Measurements from ENCODE around the gene MX1. TPM values are rescaled to one million over a fixed set of nuclear protein-coding genes. Genes with fewer than 3 reads are reported as not detected.

The MX1 gene
- total and polyA plus RNA-seq, 4 donors, result 15.1 to 21.3 (median 18.0) TPM

DNA sequence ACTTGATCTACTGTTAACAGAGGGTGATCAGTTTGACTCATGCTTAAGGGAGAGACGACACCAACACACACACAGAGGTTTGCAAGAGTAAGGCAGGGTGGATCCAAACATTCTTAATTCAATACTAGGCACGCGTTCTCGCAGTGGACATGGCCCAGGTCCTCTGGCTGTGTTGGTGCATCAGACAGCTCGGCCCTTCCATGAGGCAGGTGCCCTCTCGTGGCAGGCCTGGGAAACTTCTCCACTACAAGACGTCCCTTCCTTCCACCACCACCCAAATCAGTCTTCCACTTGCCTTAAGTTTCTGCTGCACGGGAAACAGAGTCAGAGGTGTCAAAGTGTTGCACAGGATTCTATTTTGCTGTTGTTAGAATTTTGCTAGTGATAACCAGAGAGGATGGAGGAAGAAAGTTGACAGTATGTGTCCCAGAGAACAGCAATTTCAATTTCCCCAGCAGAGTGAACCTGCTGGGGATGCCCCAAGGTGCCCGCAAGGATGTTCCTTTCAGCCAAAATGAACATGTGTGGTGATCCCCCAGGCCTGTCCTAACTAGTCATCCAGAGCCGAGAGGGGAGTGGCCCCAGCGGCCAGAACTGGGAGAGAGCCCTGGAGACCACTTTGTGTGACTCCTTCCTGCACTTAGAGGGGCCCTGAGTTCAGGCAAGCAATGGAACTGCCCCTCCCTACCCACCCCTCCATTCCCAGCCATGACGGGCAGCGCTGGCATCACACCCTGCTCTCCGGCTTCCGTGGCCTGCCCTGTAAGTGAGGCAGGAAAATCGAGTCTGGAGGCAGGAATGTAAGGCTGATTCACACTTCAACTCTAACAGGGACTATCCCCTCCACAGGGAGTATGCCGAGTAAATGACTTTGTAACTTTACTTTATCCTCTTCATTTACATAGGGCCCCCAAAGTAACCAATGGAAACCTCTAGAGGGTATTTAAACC, 34.8 kb downstream of the MX1 start (continued):
- TF ChIP-seq ATF3 (IDR thresholded peaks at IDR 0.05) (no peak), MAX (IDR thresholded peaks at IDR 0.05) (no peak)

DNA sequence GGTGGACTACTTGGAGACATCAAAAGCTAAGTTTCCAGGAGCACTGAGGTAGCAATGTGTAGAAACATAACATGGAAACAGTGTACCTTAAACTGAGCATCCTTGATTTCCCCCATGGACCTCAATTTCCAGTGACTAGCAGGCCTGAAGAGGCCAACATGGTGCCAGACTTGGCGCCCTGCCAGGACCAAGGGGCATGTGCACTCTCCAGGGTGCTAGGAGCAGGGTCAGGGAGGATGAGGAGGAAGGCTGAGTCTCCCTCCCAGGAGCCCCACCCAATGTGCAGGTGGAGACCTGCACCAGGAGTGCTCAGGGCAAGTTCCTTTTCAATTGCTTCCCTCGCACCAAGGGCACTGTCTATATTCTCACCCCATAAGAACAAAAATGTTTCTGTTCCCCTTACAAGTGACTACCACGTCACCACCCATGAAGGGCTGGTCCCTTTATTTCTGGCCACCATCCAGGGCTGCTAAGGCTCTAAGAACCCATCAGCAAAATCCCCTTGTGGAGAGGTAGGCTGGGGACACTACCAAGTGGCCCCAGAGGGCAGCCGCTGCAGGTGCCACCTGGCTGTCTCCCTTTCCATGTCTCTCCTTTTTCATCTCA, 39.2 kb downstream of the MX1 start:
- Histone ChIP-seq H3K9me3 (ENCODE audit: control insufficient read depth in 4 of 4, low read length in 3 of 4) (no peaks in the 10 kb centered on the region), H3K27ac (ENCODE audit: low read depth in 1 of 2, low read length in 2 of 2) (no peak overlapping the region), H3K4me3 (ENCODE audit: low read depth in 1 of 3, low read length in 3 of 3) (no peak overlapping the region), H3K36me3 (ENCODE audit: control insufficient read depth in 4 of 4, insufficient read depth in 3 of 4, low read depth in 1 of 4, low read length in 3 of 4) (peaks cover 12 to 41% (median 25%) of the 10 kb centered on the region in 4 donors), H3K4me1 (ENCODE audit: control insufficient read depth in 4 of 4, insufficient read depth in 4 of 4, low read length in 3 of 4) (peaks cover 0 to 14% (median 3%) of the 10 kb centered on the region in 4 donors), H3K9ac (ENCODE audit: low read depth in 1 of 2, low read length in 2 of 2) (no peak overlapping the region), H3K27me3 (ENCODE audit: control insufficient read depth in 4 of 4, insufficient read depth in 4 of 4, low read length in 3 of 4) (no peaks in the 10 kb centered on the region)
- DNase-seq (ENCODE audit: low spot score), result no peak
- WGBS, result 93% methylated on average over 4 of the region's 4 CpGs
- no peak for TF ChIP-seq JUND (IDR thresholded peaks at IDR 0.05)
- TF ChIP-seq FOXA1 (IDR thresholded peaks at IDR 0.05), result no peak
- TF ChIP-seq HNF4A (conservative IDR thresholded peaks at IDR 0.05), result no peak
- TF ChIP-seq CTCF (IDR thresholded peaks at IDR 0.05; ENCODE audit: low read depth, low read length, missing input control), result no peak
- TF ChIP-seq GABPA (IDR thresholded peaks at IDR 0.05 in 1 of 2, conservative IDR thresholded peaks at IDR 0.05 in 1 of 2), result no peak
- TF ChIP-seq RXRA (IDR thresholded peaks at IDR 0.05), result no peak
- TF ChIP-seq TAF1 (conservative IDR thresholded peaks at IDR 0.05), result no peak
- no peak for TF ChIP-seq ZBTB33 (IDR thresholded peaks at IDR 0.05)
- TF ChIP-seq, protein P1, sequence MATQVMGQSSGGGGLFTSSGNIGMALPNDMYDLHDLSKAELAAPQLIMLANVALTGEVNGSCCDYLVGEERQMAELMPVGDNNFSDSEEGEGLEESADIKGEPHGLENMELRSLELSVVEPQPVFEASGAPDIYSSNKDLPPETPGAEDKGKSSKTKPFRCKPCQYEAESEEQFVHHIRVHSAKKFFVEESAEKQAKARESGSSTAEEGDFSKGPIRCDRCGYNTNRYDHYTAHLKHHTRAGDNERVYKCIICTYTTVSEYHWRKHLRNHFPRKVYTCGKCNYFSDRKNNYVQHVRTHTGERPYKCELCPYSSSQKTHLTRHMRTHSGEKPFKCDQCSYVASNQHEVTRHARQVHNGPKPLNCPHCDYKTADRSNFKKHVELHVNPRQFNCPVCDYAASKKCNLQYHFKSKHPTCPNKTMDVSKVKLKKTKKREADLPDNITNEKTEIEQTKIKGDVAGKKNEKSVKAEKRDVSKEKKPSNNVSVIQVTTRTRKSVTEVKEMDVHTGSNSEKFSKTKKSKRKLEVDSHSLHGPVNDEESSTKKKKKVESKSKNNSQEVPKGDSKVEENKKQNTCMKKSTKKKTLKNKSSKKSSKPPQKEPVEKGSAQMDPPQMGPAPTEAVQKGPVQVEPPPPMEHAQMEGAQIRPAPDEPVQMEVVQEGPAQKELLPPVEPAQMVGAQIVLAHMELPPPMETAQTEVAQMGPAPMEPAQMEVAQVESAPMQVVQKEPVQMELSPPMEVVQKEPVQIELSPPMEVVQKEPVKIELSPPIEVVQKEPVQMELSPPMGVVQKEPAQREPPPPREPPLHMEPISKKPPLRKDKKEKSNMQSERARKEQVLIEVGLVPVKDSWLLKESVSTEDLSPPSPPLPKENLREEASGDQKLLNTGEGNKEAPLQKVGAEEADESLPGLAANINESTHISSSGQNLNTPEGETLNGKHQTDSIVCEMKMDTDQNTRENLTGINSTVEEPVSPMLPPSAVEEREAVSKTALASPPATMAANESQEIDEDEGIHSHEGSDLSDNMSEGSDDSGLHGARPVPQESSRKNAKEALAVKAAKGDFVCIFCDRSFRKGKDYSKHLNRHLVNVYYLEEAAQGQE (IDR thresholded peaks at IDR 0.05), result no peak
- TF ChIP-seq YY1 (IDR thresholded peaks at IDR 0.05), result no peak
- no peak for TF ChIP-seq EGR1 (IDR thresholded peaks at IDR 0.05; ENCODE audit: low read depth in 2 of 2)
- no peak for TF ChIP-seq HNF4G (IDR thresholded peaks at IDR 0.05)
- no peak for TF ChIP-seq FOXA2 (IDR thresholded peaks at IDR 0.05)
